HG03139 (cell line): ENCODE results near the gene NXT1.
"Not testable (repeated sequence)": the region's sequence is repeated elsewhere in the genome, so short reads cannot be mapped to it uniquely, and the experiment has no call there.

ENCODE experiments used
- ATAC-seq: cut with Tn5 transposase; IDR thresholded peaks from one replicate; pipeline ENCODE4 v1.9.1; 2021; ENCODE audit not compliant: unreplicated experiment

The NXT1 gene

DNA sequence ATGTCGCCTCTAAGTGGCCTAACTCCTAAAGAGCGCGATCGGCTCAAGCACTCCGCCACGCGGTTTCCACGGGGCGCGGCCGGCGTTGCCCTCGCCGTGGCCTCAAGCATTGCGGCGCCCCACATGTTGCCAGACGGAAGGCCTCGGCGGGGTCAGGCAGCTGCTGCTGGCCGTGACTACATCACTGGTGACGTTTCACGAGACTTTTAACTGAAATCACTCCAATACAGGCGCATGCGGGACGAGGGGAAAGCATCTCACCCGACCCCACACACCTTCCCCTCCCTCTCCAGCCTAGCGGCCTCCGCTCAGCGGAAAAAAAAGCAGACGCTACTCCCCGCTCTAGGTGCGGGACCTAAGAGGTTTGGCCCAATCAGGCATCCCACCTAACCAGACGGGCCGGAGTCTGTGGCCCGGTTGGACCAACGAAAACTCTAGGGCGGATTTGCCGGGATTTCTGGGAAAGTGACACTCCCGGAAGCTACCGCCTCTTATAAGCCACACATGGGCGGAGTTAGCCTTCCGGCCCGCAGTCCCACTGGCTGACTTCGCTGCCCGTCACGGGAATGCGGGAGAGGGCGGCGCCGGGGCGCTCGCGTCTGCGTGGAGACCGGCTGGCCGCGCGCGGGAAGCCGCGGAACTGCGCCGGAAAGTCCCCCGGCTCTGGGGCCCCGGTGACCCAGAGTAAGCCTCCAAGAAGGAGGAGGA is at the start of gene NXT1:
TSS of gene NXT1 (plus strand) at position 596 of the 708 bp plus-strand sequence. CDS start 3,251 bp downstream, outside the sequence.
- peak; percentile 79 for ATAC-seq

DNA sequence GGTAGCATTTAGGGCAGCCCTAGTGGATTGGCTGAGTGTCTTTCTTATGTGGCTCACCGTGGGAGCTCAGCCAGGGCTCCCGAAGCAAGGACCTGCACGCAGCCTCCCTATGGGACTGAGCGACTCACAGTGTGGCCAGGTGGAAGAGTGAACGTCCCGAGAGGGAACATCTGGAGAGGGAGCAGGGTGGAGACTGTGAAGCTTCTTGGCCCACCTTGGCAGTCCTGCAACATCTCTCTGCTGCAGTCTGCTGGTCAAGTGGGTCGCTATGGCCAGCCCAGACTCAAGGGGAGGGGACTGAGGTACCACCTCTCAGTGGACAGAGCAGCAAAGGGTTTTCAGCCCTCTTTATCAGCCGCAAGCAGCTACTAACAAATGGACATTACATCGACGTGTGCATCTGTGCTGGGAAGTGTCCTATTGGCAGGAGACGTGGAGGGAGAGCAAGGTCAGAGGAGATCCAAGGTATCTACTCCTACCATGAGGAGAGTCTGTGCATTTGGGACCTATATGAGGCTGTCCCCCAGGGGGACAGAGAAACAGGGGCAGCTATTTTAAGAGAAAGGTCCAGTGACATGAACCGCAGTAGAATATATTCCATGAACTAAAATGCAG is 49.0 kb upstream of the NXT1 start:
- ATAC-seq: no peak

DNA sequence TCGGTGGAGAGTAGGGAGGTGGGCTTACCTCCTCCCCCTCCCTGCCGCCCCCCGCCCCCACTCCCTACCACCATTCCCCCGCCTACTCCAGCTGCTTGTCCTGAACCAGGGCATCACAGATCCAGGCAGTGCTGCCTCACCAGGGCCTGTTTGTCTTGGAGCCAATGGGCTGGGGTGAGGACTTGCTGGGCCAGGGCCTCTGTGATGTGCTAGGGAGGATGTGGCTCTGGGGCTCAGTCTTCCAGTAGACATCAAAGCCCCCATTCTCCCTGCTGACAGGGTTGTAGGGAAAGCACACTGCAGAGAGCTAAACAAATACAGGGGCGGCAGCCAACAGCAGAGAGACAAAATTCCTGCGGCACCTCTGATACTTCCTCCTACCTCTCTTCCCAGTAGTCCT is 48.2 kb upstream of the NXT1 start:
- no peak for ATAC-seq

DNA sequence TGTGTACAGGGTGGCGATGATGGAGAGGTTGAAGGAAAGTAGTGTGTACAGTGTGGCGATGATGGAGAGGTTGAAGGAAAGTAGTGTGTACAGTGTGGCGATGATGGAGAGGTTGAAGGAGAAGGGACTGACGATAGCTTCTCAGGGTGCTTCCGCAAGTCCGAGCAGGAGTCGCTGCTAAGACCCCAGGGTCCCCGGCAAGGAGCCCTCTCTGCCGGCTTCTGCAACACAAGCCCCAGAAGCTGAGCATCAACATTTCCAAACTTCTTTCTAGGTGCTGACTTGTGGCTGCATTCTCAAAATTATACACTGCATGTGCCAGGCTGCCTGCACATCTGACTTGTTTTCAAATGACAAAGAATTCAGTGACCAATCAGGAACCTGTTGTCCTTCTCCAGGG is 47.8 kb upstream of the NXT1 start:
- ATAC-seq: no peak

DNA sequence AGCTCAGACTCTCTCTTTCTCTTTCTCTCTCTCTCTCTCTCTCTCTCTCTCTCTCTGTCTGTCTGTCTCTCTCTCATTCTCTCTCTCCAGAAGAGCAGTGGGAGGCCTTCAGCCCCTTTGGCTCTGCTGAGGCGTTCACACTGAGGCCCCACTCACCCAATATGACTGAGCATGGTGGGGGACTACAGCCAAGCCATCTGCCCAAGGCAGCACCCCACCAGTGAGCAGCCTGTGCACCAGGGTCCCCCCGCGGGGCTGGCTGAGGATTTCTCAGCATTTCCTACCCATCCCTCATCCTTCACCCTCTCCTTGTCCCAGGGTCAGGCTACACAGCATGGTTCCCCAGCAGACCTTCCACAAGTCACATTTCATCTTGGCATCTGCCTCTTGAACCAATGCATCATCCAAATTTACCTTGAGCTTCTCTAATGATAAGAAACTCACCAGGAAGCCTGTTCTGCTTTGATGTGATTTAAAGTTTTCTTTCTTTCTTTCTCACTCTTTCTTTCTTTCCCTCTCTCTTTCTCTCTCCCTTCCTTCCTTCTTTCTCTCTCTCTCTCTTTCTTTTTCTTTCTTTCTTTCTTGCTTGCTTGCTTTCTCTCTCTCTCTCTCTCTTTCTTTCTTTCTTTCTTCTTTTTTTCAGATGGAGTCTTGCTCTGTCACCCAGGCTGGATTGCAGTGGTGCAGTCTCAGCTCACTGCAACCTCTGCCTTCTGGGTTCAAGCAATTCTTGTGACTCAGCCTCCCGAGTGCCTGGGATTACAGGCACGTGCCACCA is 47.1 kb upstream of the NXT1 start:
- no peak for ATAC-seq

DNA sequence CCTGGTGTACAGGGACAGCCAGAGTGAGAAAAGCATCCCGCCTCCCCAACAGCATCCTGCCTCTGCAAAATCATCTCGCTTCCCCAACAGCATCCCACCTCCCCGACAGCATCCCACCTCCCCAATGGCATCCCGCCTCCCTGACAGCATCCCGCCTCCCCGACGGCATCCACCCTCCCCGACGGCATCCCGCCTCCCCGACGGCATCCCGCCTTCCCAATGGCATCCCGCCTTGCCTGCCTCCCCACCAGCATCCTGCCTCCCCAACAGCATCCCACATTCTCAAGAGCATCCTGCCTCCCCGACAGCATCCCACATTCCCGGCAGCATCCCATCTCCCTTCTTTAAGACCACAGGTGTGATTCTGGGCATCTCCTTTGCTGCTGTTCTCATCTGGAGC is 46.0 kb upstream of the NXT1 start:
- ATAC-seq: no peak

DNA sequence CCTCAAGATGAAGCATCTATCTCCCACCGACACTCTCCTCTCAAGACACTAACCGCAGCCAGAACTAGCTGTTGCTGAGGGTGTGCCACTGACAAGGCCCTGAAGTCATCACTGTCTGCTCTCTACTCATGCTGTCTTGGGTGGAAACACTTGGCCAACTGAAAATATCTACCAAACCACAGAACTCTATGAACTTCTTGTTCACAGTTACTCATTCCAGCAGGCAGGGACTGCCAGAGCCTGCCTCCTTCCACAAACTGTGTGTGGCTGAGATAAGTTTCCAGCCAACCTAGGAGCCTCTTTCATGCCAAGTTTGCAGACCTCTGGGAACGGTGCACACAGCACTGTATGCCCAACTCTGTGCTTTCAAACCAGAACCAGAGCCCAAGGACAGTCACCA is 45.5 kb upstream of the NXT1 start:
- ATAC-seq: no peak

DNA sequence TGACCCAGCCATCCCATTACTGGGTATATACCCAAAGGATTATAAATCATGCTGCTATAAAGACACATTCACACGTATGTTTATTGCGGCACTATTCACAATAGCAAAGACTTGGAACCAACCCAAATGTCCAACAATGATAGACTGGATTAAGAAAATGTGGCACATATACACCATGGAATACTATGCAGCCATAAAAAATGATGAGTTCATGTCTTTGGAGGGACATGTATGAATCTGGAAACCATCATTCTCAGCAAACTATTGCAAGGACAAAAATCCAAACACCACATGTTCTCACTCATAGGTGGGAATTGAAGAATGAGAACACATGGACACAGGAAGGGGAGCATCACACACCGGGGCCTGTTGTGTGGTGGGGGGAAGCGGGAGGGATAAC is 43.2 kb upstream of the NXT1 start:
- not testable (repeated sequence) for ATAC-seq

DNA sequence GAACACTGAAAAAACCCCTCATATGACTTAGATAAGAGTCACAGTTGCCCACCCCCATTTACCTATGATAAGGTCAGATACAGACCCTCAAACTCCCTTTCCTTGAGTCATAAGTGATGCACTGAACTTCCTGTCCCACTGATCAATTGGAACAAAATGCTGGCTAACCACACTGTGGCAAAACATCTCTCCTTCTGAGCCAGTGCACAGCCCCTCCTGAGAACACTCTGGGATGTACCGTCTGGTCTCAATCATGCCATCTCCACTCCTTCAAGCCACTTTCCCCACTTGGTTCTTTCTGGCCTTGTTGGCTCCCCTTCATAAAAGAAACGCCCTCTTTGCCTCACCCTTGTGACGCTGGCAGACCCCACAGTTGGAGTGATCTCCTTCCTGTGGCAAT is 42.6 kb upstream of the NXT1 start:
- ATAC-seq: no peak

DNA sequence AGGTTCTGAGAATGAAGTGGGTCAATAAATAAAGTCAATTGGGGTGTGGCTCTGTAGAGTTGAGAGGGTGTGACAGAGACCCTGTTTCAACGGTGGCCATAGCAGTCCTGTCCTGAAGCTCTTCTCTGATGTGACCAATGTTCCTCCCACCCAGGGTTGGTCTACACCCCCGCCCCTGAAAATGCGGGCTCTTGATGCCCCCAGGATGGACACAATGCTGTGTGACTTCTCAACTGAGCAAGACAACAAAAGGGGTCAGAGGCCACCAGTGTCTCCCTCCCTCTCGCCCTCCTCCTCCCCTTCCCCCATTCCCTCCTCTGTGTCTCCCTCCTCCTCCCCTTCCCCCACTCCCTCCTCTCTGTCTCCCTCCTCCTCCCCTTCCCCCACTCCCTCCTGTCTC is 41.7 kb upstream of the NXT1 start:
- ATAC-seq: no peak

DNA sequence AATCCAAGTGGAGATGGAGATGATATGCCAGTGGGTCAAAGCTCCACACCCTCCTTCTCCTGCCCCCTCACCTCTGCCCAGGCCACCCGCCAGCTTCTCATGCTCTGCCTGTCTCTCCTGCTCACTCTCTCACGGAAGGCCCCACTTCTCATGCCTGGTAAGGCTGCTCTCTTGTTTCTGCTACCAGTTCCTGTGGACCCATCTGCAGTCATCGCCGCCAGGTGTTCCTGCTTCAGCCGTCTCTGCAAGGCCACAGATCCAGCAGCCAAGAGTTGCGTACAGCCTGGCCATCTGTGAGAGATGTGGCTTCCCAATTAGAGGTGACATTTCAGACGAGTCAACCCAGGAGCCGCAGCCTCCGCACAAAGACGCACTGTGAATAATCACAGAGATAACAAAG is 40.8 kb upstream of the NXT1 start:
- ATAC-seq: no peak

DNA sequence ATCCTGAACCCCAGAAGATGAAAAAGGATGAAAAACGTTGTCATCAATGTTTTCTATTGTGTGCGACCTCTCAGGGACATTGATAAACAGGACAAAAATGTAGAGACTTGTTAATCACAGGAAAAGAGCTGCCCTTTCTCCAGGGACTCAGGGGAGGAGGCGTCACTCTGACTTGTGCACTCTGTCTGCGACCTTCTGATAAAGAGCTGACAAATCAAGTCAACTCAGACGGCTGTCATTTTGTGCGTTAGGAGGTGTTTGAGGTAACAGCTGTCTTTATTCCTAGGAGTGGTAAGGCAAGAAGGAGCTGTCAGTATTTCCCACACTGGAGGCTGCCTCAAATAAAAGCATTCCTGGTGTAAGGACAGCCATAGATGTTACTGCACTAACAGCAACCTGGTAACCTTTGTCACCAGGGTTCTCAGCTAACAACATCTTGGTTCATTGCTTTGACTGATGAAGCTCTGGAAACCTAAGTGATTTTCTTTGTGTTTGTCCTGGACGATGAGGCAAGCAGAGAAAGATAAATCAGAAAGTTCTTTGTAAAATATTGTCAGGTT is 38.6 kb upstream of the NXT1 start:
- ATAC-seq: no peak

DNA sequence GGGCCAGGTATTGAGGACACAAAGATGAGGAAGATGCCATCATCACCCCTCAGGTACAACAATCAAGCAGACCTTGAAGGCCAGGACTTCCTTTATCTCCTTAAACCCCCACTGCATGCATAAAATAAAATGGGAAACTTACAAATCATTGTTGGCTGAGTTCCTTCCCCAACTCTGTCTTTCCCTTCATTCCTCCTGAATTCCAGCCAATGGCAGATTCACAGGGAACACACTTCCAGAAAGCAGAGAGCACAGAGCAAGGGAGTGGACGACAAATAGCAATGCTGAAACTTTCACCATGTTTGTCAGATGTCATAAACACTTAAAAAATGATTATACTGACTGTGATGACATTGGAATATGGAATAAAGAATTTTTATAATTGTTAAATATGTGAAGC is 37.3 kb upstream of the NXT1 start:
- ATAC-seq: no peak

DNA sequence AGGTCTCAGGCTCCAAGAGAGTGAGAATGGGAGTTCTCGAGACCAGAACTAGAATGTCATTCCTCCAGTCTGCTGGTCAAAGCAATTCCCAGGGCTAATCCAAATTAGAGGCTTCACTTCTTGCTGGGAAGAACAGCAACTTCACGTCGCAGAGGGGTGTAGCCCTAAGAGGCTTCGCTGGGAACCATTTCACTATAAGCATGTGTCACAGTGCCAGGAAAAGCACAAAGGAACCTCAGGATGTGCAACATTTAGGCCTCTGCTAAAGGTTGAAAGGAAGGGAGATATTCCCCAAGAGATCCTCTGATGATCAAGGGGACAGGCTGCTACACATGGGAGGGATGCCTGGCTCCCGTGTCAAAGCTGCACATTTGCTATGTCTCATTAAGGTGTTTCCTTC is 35.9 kb upstream of the NXT1 start:
- ATAC-seq: no peak

DNA sequence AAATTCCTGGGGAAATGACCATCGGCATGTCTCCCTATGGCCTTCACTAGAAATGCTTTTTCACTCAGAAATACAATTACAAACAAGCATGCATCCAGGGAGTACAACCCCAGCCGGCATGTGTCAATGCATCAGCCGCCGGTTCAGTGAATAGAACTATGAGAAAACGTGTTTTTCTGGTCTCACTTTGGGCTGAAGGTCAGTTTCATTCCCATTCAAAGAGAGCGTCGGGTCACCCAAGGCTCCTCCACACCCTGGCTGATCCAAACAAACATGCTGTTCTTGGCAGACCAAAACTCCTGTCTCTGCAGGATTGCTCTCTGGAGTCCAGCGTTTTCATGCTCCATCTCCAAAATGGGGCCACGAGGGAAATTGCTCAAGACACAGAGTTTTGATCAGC is 35.5 kb upstream of the NXT1 start:
- no peak for ATAC-seq

DNA sequence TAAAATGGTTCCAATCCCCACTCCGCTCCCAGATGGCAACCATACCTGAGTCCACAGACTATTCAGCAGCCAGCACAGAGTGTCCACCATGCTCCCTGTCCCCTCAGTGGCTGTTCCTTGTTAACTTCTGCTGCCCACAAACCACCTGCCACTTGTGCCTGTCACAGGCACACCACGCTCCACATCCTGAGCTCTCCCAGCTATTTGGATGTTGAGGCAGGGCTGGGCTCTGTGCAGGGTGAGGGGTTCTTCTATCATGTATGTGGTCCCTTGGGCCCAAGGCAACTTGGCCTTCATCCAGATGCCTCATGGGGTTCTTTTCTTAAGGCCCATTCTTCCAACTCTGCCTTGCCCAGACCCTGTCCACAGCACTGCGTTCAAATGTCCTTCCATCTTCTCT is 34.0 kb upstream of the NXT1 start:
- no peak for ATAC-seq

DNA sequence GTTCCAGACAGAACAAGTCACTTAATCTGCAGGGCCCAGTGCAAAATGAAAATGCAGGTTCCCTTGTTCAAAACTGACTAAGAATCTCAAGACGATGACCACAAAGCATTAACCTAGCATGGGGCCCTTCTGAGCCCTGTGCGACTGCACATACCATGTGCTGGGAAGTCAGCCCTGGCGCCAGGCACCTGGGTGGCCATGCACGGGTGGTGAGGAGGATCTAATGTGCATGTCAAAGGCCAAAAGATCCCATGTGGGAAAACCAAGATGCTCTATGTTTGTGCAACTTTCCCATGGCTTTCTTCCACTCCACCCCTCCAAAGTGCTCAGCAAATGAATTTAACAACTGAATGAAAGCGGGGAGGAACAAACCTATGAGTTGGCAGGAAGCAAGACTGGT is 33.5 kb upstream of the NXT1 start:
- ATAC-seq: no peak

DNA sequence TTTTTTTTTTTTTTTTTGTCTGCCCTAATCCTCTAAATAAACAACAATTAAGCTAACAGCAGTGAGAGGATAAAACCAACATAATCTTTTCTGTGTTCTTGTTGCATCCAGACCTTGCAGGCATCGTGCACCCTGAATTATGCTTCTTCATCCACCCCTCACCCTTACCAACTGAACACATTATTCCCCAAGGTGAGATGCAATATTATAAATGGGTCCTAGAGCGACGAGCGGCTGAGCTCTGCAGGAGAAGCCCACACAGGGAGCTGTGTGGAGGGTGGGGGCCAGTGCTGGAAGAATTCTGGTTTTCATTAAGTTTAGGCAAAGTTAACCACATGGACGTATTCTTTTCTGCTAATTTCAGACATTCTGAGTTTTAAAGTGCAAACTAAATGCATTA is 32.2 kb upstream of the NXT1 start:
- ATAC-seq: no peak

DNA sequence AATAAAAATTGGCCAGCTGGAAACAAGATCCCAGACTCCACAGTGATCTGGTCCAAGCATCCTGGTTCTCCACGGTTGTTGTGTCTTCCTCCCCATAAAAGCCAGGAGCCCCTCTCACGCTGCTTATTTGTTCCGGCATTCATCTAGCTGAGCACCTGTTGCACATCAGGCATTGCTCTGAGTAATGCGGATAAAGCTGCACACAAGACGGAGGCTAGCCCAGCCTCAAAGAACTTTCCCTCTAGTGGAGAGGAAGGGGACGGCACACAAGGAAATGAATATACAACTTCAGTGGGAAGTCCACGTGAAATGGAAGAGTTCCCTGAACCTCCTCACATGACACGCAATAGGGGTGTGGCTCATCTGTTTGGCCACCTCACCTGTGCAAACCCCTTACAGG is 30.3 kb upstream of the NXT1 start:
- no peak for ATAC-seq

DNA sequence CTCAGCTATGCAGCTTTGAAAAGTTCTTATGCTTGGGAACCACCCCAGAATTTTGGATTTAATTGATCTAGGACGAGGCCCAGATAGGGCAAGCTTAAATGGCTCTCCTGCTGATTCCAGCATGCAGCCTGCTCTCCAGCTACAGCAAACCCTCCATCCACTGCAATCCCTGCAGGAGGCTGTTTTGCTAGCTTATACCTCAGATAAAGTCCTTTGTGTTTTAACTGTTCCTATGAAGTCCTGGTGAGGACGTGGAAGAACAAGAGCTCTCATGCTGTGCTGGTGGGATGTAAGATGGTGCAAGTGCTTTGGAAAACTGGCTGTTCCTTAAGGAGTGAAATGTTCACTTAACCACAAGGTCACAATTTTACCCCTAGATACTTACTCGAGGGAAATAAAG is 25.5 kb upstream of the NXT1 start:
- ATAC-seq: no peak

DNA sequence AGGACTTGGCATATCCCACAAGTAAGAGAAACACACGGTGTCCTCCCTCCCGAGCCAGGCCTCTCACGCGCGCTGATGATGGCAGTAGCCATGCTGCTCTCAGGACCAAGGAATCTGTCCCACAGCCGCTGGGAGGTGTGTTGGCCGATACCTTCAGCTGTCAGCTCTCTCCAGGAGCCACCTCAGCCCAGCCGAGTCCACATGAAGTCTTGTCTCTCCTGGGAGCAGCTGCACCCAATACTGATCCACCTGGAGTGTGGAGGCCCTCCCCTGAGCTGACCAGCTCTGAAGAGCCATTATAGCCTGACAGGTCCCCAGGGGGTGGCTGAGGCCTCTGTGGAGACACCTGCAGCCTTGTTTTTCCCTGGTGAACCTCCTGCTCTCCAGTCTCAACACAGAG is 23.8 kb upstream of the NXT1 start:
- no peak for ATAC-seq
